ENCODE results near the gene MCRIP2. TPM values are rescaled to one million over a fixed set of nuclear protein-coding genes. Genes with fewer than 3 reads are reported as not detected.

The MCRIP2 gene
- total and polyA plus RNA-seq, 2 of the 8 experiments (the other 6 are each of a cell fraction or from before 2014, with no cell fraction given) = 45.4 to 75.5 TPM

- TF ChIP-seq CHD7 (IDR thresholded peaks at IDR 0.05; ENCODE audit: insufficient replicate concordance, low read length) (no peak), JUN (IDR thresholded peaks at IDR 0.05; ENCODE audit: low read depth, low read length) (no peak), EP300 (IDR thresholded peaks at IDR 0.05; ENCODE audit: borderline replicate concordance in 1 of 2, low read depth in 2 of 2, low read length in 2 of 2) (no peak), NANOG (IDR thresholded peaks at IDR 0.05; ENCODE audit: insufficient read depth, low read depth, low read length, poor library complexity, severe bottlenecking) (no peak), SAP30 (IDR thresholded peaks at IDR 0.05; ENCODE audit: insufficient read depth, insufficient replicate concordance, low read length) (no peak), SIRT6 (IDR thresholded peaks at IDR 0.05; ENCODE audit: low read length) (no peak)
Measured at GRCh38 chr16:670485-671352, 29.1 kb downstream of the MCRIP2 start (continued).

Data from H1 (cell line).